ENCODE data around the gene BGN. TPM values are rescaled to one million over a fixed set of nuclear protein-coding genes. Genes with fewer than 3 reads are reported as not detected.

Gene BGN
- total RNA-seq, 2 experiments from 2014 or later: not detected

DNA sequence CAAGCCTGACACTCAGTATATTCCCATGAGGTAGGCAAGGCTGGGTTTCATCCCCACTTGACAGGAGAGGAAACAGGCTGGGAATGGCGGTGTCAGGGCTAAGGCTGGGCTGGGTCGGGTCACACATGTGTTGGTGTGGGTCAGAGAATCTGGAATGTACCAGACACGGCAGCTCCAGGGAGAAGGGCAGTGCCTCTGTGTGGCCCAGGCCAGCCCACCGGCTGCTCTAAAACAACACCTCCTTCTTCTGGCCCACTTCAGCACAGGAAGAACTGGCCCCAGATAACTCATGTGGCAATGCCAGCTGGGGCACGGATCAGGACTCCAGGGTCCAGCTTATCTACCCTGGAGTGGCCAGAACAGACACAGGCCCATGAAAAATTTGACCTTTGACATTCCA lies 30.7 kb upstream of the BGN start:
- intact Hi-C loops (cut with micrococcal nuclease): loop anchor here (10.0 kb wide), 1 partner anchor 59 kb away; the partner anchor contains the start of gene PNMA6E
- no peaks in the 10 kb centered on the region for H3K9me3 Mint-ChIP-seq
- H3K36me3 Mint-ChIP-seq (ENCODE audit: low read depth): peaks cover 7% of the 10 kb centered on the region
- H3K27me3 Mint-ChIP-seq (ENCODE audit: low read depth): no peaks in the 10 kb centered on the region
- no peak overlapping the region for H3K27ac Mint-ChIP-seq
- CTCF ChIA-PET: no interaction called here
- DNase-seq: no peak
- peaks cover 7% of the 10 kb centered on the region for H3K4me1 Mint-ChIP-seq (ENCODE audit: low read depth)
- H3K4me3 Mint-ChIP-seq: no peak overlapping the region

DNA sequence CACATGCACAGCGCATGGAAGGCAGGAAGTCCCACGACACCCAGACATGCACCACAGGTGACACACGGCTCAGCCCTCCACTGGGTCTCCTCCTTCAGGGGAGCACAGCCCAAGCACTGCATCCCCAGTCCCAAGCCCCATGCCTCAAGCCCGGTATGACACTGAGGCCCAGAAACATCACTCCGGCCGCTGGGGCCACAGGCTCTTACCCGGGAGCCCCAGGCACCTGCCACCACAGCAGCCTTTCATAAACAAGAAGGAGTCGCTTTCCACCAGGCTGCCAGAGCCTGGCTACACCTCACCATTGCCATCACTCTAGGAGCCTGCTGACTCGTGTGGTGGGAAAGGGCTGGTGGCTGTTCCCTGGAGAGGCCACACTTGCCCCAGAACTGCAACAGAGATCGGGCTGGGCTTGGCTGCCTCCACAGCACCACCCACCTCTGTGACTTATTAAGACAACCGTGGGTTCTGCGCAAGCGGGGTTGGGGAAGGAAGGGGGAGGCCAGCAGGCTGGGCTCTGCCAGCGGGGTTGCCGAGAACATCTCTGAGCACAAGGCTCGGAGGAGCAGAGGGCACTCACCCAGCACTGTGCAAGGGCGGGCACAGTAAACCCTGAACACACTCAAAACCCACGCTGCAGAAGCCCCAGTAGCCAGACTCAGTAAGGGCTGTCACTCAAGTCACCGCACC lies 28.9 kb upstream of the BGN start:
- no peaks in the 10 kb centered on the region for H3K9me3 Mint-ChIP-seq
- H3K27ac Mint-ChIP-seq: no peak overlapping the region
- CTCF ChIA-PET: no interaction called here
- DNase-seq: no peak
- no peaks in the 10 kb centered on the region for H3K27me3 Mint-ChIP-seq (ENCODE audit: low read depth)
- H3K4me3 Mint-ChIP-seq: no peak overlapping the region
- H3K36me3 Mint-ChIP-seq (ENCODE audit: low read depth): peaks cover 6% of the 10 kb centered on the region
- peaks cover 8% of the 10 kb centered on the region for H3K4me1 Mint-ChIP-seq (ENCODE audit: low read depth)
- intact Hi-C loops (cut with micrococcal nuclease): loop anchor here (10.0 kb wide), 1 partner anchor 61 kb away; the partner anchor contains the start of gene PNMA6E

DNA sequence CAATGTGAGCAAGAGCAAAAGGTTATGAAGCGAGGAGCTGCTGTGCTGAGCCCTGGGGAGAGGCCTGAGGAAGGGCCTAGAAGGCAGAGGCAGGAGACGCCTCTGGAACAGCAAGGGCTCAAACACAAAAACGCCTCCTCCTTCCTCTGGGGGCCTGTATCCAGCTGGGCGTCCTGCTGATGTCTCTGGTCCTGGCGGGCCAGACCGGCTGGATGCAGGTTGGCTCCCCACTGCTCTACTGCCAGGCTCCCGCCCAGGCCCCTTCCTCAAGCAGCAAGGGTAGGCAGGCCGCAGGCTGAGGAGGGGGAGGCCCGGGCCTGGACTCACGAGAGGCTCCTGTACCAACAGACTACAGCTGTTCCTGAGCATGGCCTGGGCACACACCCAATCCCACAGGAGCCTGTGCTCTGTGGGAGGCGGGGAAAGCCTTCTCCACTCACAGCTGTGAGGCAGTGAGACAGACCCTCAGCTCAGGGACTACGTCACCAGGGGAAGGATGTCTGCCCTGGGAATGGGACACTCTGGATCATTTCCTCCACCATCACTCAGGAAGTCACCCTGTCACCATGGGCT lies 26.7 kb upstream of the BGN start:
- H3K27ac Mint-ChIP-seq: no peak overlapping the region
- peaks cover 11% of the 10 kb centered on the region for H3K4me1 Mint-ChIP-seq (ENCODE audit: low read depth)
- H3K9me3 Mint-ChIP-seq: no peaks in the 10 kb centered on the region
- no peaks in the 10 kb centered on the region for H3K27me3 Mint-ChIP-seq (ENCODE audit: low read depth)
- DNase-seq: no peak
- peaks cover 4% of the 10 kb centered on the region for H3K36me3 Mint-ChIP-seq (ENCODE audit: low read depth)
- no peak overlapping the region for H3K4me3 Mint-ChIP-seq
- CTCF ChIA-PET: no interaction called here
- intact Hi-C loops (cut with micrococcal nuclease): loop anchor here (10.0 kb wide), 1 partner anchor 63 kb away; the partner anchor contains the start of gene PNMA6E

DNA sequence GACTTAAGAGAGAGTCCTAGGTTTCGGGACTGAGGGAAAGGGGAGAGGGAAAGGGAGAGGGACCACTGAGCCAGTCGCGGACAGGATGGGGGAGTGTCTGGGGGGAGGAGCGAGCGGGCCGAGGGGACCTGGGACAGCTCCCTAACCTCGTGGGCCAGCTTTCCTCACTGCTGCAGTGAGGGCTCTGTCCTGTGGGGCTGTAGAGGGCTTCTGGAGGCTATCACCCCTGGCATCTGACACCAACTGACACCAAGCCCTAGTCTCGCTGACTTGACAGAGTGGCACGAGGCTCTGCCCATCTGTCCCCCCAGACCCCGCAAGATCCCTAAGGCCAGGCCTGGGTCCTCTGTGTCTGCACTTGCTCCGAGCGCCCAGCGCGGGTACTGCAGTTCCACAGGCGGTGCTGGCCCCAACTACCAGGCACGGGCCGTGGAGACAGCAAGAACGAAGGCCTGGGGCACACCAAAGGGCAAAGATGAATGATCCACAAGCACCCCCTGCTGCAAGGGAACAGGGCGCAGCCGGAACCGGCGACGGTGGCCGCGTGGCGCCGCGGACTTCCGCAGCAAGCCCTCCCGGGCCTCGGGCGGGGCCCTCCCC lies 24.9 kb upstream of the BGN start:
- CTCF ChIA-PET: interaction anchor here (0.9 to 6.5 kb wide), 2 partner anchors 21 to 37 kb away, joined by 3 to 61 read pairs; no protein-coding TSS in a partner anchor
- Mint-ChIP-seq H3K27ac (peak overlapping the region; percentile 41), H3K4me3 (peak overlapping the region; percentile 78)

DNA sequence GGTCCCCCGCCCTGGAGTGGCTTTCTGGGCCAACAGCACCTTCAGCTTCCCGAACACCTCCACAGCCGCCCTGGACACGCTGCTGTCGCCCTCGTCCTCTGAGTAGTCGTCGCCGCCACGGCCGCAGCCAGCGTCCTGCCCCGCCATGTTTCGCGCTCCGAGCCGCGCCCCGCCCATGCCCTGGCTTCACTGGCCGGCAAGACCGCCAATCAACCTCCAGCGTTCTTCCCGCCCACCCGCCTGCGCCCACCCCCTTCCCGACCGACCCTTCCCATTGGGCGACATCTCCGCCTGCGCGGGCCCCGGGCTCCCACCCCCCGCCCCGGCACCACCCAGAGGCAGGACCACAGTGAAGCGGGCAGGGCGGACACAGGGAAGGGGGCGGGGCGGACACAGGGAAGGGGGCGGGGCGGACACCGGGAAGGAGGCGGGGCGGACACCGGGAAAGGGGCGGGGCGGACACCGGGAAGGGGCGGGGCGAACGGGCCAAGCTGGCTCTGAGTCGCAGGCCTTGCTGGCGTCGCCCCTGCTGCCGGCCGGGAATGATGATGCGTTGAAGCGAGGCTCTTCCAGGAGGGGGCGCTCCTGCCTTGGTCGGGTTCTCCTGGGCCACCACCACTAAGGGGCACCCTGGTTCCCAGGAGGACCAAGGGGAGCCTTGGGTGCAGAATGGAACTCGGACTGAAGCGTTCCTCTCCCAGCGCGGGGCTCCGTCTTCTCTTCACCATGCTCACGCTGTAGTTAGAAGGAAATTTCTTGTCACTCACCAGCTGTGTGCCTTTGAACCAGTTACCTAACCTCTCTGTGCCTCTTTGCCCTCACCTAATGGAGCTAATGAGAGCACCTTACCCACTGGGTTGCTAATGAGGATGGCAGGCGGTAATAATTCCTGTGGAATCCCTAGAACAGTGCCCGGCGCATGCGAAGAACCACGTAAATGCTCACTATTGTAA lies 24.1 kb upstream of the BGN start, which contains the start of gene HAUS7:
Gene HAUS7 (minus strand): TSS at position 166 of the 953 bp plus-strand sequence. CDS start 19 bp downstream, at position 147.
- H3K4me3 Mint-ChIP-seq: peak within 1 kb of the TSS; percentile 78
- H3K27ac Mint-ChIP-seq: peak within 1 kb of the TSS; percentile 77
- H3K36me3 Mint-ChIP-seq (ENCODE audit: low read depth): no peaks in the 10 kb centered on the region
- CTCF ChIA-PET: interaction anchor here (0.9 to 6.5 kb wide), 2 partner anchors 20 to 36 kb away, joined by 3 to 61 read pairs; no protein-coding TSS in a partner anchor
- DNase-seq: peak; percentile 93
- no peaks in the 10 kb centered on the region for H3K9me3 Mint-ChIP-seq
- peaks cover 15% of the 10 kb centered on the region for H3K4me1 Mint-ChIP-seq (ENCODE audit: low read depth)
- intact Hi-C loops (cut with micrococcal nuclease): loop anchor here (1.0 to 5.0 kb wide), 7 partner anchors 37 to 640 kb away; partner anchors contain the start of genes CCNQ, CETN2, HCFC1 and IDH3G
- H3K27me3 Mint-ChIP-seq (ENCODE audit: low read depth): no peaks in the 10 kb centered on the region

More for the DNA sequence above, 24.9 kb upstream of the BGN start:
- Mint-ChIP-seq H3K4me1 (ENCODE audit: low read depth) (peaks cover 15% of the 10 kb centered on the region), H3K27me3 (ENCODE audit: low read depth) (no peaks in the 10 kb centered on the region), H3K9me3 (no peaks in the 10 kb centered on the region), H3K36me3 (ENCODE audit: low read depth) (no peaks in the 10 kb centered on the region)
- intact Hi-C loops (cut with micrococcal nuclease): loop anchor here (1.0 to 10.0 kb wide), 7 partner anchors 65 to 640 kb away; partner anchors contain the start of genes CCNQ, CETN2, HCFC1 and IDH3G
- DNase-seq: peak; percentile 29

DNA sequence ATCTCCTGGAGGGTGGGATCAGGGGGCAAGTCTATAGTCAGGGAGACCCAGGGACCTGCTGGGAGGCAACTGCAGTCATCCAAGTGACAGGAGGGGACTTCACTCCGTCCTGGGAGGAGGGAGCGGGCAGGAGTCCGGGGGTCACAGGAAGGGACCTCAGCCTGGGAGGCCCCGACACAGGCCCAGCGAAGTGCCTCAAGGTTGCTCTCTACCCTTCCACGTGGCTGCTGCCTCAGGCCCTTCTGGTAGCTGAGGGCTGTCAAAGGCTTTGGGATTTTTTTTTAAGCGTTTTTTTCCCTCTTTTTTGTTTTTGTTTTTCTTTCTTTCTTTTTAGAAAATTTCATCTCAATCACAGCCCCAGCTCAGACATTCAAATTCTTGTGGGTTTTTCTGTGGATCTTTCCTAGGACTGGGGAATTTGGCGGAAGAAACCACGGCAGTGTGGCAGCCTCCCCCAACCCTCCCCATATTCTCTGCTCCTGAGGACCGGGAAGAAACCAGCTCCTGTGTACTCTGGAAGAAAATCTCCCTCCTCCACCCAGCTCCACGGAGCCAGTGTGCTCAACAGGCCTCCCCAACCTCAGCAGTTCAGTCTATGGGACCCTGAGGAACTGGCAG lies 23.0 kb upstream of the BGN start:
- intact Hi-C loops (cut with micrococcal nuclease): loop anchor here (1.0 to 5.0 kb wide), 2 partner anchors 36 to 501 kb away; partner anchors contain the start of genes HCFC1 and TMEM187
- H3K9me3 Mint-ChIP-seq: no peaks in the 10 kb centered on the region
- CTCF ChIA-PET: interaction anchor here (0.6 to 6.5 kb wide), 2 partner anchors 35 to 247 kb away, joined by 3 to 61 read pairs; no protein-coding TSS in a partner anchor
- H3K4me3 Mint-ChIP-seq: no peak overlapping the region
- no peak overlapping the region for H3K27ac Mint-ChIP-seq
- peaks cover 15% of the 10 kb centered on the region for H3K4me1 Mint-ChIP-seq (ENCODE audit: low read depth)
- DNase-seq: no peak
- H3K36me3 Mint-ChIP-seq (ENCODE audit: low read depth): no peaks in the 10 kb centered on the region
- no peaks in the 10 kb centered on the region for H3K27me3 Mint-ChIP-seq (ENCODE audit: low read depth)

DNA sequence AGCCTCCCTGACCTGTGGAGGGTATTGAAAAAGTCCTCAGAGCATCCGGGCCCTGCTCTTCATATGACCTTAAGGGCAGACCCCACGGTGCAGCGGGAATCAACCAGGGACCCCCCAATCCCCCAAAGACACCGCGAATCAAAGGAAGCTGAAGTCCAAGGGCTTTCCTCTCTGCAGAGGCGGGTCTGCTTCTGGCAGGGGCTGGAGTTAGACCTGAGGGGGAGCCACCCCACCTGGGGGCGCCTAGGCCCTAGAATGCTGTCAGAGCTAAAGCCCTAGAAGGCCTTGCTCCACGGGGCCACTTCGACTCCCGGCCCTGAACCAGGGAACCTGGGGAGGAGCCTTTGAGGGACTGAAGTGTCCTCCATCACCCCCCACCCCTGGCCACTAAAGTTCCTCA lies 21.7 kb upstream of the BGN start:
- Mint-ChIP-seq H3K27me3 (ENCODE audit: low read depth) (no peaks in the 10 kb centered on the region), H3K4me3 (no peak overlapping the region), H3K36me3 (ENCODE audit: low read depth) (no peaks in the 10 kb centered on the region), H3K9me3 (no peaks in the 10 kb centered on the region), H3K4me1 (ENCODE audit: low read depth) (peaks cover 12% of the 10 kb centered on the region), H3K27ac (no peak overlapping the region)
- intact Hi-C loops (cut with micrococcal nuclease): loop anchor here (5.0 kb wide), 1 partner anchor 499 kb away; the partner anchor contains the start of genes HCFC1 and TMEM187
- no peak for DNase-seq
- CTCF ChIA-PET: interaction anchor here (0.9 to 6.5 kb wide), 4 partner anchors 12 to 137 kb away, joined by 3 to 61 read pairs (median 3); partner anchors contain the start of gene BGN

DNA sequence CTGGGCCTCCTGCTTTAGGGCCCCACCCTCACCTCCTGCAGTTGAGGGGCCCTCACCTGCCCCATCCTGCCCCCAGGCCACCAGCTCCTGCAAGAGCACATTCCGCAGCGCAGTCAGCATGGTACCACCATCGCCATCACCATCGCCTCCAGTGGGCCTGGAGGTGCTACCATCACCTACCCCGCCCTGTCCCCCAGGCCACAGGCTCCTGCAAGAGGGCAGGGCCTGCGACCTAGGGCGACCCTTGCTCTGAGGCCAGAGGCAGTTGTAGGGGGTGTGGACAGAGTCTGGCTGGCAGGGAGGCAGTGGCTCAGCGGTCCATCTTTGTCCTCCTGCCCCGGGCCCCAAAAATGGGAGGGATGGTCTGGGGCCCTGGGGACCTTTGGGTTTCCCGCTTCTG lies 20.5 kb upstream of the BGN start:
- H3K4me3 Mint-ChIP-seq: no peak overlapping the region

DNA sequence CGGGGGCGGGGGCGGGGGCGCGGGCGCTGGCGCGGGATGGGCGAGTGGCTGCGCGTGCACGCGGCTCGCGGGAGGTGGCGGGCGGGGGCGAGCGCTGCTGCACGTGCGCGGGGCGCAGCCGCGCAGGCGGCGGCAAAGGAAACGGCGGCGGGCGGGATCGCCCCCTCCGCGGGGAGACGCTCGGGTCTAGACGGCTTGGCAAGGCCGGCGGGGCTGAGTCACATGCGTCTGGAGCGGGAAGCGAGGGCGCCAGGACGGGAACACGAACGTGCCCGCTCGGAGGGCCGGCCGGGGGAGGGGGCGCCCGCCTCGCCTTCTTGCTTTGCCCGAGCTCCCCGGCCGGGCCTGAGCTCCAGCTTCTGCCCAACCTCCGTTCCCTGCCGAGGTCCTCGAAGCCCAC lies 20.1 kb upstream of the BGN start:
- CTCF ChIA-PET: interaction anchor here (6.5 kb wide), 1 partner anchor 32 kb away, joined by 61 read pairs; no protein-coding TSS in a partner anchor
- intact Hi-C loops (cut with micrococcal nuclease): loop anchor here (5.0 kb wide), 1 partner anchor 498 kb away; the partner anchor contains the start of genes HCFC1 and TMEM187

More for the DNA sequence above, 20.5 kb upstream of the BGN start:
- no peak overlapping the region for H3K27ac Mint-ChIP-seq
- no peaks in the 10 kb centered on the region for H3K9me3 Mint-ChIP-seq
- no peaks in the 10 kb centered on the region for H3K36me3 Mint-ChIP-seq (ENCODE audit: low read depth)
- CTCF ChIA-PET: interaction anchor here (6.5 kb wide), 1 partner anchor 33 kb away, joined by 61 read pairs; no protein-coding TSS in a partner anchor
- no peaks in the 10 kb centered on the region for H3K27me3 Mint-ChIP-seq (ENCODE audit: low read depth)
- no peak for DNase-seq
- intact Hi-C loops (cut with micrococcal nuclease): loop anchor here (5.0 kb wide), 1 partner anchor 498 kb away; the partner anchor contains the start of genes HCFC1 and TMEM187
- peaks cover 8% of the 10 kb centered on the region for H3K4me1 Mint-ChIP-seq (ENCODE audit: low read depth)

DNA sequence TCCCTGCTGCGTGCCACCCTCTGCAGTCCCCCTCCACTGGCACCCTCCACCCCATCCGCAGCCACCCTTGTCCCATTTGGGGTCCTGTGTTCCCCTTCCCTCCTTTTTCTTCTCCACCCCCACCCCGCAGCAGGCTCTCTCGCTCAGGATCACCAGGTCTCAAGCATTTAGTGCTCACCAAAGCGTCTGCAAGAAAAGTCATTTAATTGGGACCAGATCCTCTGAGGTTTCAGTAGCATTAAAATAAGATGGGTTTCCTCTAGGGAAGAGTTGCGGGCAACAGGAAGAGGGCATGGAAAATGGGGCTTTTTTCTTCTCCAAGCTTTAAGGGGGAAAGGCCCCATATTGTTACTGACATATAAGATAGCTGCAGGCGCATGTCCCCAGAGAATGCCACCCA lies 19.5 kb upstream of the BGN start:
- no peaks in the 10 kb centered on the region for H3K36me3 Mint-ChIP-seq (ENCODE audit: low read depth)
- intact Hi-C loops (cut with micrococcal nuclease): no loop called here
- DNase-seq: no peak
- no peak overlapping the region for H3K27ac Mint-ChIP-seq
- no peak overlapping the region for H3K4me3 Mint-ChIP-seq
- H3K27me3 Mint-ChIP-seq (ENCODE audit: low read depth): no peaks in the 10 kb centered on the region
- CTCF ChIA-PET: interaction anchor here (6.5 kb wide), 1 partner anchor 32 kb away, joined by 61 read pairs; no protein-coding TSS in a partner anchor
- H3K4me1 Mint-ChIP-seq (ENCODE audit: low read depth): peaks cover 6% of the 10 kb centered on the region
- H3K9me3 Mint-ChIP-seq: no peaks in the 10 kb centered on the region

More for the DNA sequence above, 20.1 kb upstream of the BGN start:
- no peak overlapping the region for H3K27ac Mint-ChIP-seq
- H3K27me3 Mint-ChIP-seq (ENCODE audit: low read depth): no peaks in the 10 kb centered on the region
- no peaks in the 10 kb centered on the region for H3K36me3 Mint-ChIP-seq (ENCODE audit: low read depth)
- H3K9me3 Mint-ChIP-seq: no peaks in the 10 kb centered on the region
- peak; percentile 64 for DNase-seq
- peaks cover 6% of the 10 kb centered on the region for H3K4me1 Mint-ChIP-seq (ENCODE audit: low read depth)
- no peak overlapping the region for H3K4me3 Mint-ChIP-seq
